ENCODE results near the gene MYO3B. TPM values are rescaled to one million over a fixed set of nuclear protein-coding genes. Genes with fewer than 3 reads are reported as not detected.
"Not testable (repeated sequence)": the region's sequence is repeated elsewhere in the genome, so short reads cannot be mapped to it uniquely, and the experiment has no call there.

MYO3B gene
- total RNA-seq, 1 experiment from 2014 or later = not detected

DNA sequence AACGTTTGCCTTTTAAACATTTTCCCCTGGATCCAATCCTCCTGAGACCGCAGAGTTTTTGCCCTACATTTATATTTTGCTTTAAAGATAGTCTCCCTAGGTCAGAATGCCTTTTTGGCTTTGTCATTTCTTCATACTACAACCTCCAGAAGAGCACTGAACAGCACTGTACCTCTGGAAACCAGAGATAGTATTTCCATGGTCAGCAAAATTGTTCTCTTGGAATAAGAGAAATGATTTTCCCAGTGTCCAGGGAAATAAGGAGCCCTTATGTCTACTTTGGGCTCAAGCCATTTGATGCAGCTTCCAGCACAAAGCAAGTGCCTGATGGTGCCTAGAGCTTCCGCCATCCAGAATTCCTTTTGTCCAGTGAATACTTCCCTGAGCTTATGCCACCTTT, 461.7 kb downstream of the MYO3B start:
- DNase-seq (ENCODE audit: low read depth) = no peak

DNA sequence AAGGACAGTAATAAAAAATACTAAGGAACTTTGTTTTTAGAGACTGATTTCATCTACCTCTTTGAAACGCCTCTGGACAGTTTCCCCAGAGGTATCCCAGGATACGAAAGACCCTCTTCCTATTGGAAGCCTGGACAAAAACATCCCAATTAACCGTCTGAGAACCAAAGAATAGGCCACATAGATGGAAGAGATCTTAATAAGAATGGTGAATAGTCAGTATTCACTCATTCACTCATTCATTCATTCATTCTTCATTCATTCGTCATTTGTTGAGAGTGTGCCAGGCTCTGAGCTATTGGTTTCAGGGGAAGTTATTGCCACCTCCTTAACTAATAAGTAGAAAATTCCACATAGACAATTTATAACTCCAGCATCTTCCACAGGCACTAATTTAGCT, 464.0 kb downstream of the MYO3B start:
- no peak for DNase-seq (ENCODE audit: low read depth)

DNA sequence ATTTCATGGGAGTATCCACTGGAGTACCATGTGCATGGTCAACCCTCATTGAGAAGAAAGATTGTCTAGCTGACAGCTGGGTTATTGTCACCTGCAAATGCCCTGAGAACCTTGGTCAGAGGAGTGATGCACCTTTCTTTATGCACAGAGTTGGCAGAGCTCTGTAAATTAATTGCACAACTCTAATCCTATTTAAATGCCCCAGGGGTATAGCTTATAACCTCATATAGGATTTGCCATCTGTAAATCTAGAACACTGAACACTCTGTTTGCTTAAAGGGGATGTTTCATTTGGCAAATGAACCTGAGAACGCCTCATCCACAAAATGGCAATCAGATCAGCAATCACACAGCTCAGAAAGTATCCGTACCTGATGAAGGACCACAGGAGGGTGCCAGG, 465.4 kb downstream of the MYO3B start:
- no peak for DNase-seq (ENCODE audit: low read depth)

DNA sequence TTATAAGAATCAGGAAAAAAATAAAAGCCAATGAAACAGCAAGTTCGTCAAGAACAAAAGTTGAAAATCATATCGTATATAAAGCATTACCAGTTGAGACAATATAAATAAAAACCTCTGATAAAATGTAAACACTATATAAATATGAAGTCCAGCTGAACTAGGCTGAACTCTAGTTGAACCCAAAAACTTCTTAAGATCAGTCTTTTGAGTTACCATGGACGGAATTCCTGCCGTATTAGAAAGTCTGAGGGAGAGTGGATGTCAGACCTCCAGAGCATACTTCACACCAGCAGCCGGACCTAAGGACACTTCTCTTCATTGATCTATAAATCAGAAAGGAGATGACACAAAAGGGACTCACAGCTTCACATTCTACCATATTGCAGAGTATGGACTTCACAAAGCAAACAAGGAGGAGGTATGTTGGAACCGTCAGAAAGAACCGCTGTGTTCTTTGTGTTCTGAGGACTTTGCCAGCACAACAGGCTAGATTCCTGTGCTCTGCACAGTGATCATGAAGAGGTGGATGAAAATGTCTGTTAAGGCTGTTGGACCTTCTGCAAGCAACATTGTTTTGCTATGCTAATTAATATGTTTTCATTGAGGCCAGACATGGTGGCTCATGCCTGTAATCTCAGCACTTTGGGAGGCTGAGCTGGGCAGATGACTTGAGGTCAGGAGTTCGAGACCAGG, 469.9 kb downstream of the MYO3B start:
- no peak for DNase-seq (ENCODE audit: low read depth)

DNA sequence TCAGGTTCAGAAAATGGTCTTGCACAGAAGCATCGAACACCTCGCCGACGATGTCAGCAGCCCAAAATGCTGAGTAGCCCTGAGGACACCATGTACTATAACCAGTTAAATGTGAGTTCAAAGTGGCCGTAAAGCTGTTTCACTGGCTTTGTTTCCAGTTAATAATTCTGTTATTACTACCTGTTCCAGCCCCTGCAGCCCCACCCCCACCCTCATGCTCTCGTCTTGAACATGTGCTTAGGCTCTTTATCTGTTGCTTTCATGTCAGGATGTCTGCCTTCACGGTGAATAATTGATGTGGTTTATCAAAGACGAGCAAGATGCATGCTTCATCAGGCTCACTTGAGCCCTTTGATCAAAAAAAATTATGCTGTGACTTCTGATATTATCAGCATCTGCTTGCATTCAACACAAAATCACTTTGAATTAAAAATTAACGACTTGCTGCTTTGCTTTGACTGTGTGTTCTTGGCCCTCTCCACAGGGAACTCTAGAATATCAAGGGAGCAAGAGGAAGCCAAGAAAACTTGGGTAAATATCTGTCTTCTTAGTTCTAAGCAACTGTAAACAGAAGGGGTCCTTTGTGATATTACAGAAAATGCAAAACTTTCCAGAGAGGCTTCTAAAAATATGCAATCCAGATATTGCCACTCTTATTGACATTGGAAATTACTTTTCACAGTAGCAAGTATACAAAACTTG, 473.8 kb downstream of the MYO3B start:
- no peak for DNase-seq (ENCODE audit: low read depth)

DNA sequence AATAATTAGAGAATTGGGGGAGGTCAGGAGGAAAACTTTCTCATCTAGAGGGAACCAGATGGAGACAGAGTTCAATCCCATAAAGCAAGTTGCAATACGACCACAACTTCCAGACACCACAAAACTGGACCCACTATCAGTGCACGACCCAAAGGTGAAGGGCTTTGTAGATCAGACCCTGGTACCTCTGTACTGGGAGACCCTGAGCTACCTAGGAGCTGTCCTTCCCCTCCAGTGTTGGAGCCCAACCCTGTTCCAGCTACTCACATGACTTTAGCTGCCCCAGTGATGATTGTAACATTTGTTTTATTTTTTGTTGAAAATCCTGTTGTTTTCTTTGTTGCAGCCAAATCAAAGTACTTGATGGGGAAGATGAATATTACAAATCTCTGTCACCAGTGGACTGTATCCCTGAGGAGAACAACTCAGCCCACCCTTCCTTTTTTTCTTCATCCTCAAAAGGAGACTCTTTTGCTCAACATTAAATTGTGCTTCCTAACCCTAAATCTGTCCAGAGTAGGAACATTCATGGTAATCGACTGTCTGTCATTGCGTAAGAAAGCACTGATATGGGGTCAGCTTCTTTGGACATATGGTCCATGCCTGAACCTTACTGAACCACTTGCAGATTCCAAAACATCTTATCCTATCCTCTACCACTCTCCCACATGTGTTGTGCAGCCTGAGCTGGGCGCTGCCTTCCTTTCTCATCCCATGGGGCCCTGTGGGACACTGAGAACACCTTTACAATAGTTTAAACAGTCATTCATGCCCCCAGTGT, 474.9 kb downstream of the MYO3B start:
- DNase-seq (ENCODE audit: low read depth) = no peak

DNA sequence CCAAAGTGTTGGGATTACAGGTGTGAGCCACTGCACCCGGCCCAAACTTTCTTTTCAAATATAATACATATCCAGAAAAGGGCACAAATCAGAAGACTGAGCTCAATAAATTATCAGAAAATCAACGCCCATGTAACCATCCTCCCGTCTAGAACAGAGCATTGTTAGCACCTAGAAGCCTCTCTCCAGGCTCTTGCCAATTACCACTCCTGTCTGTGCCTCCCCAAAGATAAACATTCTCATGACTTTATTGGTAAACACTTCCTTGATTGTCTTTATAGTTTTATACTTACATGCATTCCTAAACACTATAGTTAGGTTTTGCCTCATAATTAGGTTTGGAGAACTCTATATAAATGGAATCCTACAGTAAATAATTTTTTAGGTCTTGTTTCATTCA, 478.7 kb downstream of the MYO3B start:
- no peak for DNase-seq (ENCODE audit: low read depth)

DNA sequence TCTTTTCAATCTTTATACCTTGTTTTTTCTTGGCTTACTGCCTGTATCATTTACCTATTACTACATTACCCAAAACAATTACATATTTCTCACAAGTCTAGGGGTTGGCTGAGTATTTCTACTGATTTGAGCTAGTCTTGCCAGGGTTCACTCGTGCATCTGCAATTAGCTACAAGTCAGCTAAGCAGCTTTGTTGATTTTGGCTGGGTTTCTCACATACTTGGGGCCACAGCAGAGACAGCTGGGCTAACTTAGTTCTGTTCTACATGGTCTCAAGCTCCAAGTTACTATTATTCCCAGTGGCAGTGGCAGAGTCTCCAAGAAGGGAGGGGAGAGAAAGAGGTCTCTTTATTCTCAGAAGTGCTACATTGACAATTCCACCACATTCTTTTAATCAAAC, 482.5 kb downstream of the MYO3B start:
- DNase-seq (ENCODE audit: low read depth) = no peak

DNA sequence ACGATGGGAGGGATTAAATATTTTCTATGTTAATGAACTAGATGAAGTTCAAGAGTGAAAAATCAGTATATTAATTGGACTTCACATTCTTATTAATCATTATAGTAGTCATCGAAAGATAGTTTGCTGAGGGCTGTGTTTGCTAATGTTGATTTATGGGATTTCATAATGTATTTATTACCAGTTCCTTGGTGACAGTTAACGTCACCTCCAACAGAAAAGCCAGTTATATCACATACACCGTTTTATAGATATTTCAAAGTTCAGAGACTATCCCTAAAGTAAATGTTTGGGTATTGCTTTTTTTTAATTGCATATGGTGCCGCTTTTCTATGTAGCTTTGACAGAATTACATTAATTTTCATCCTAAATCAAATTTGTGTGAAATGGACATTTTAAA, 487.8 kb downstream of the MYO3B start:
- no peak for DNase-seq (ENCODE audit: low read depth)

DNA sequence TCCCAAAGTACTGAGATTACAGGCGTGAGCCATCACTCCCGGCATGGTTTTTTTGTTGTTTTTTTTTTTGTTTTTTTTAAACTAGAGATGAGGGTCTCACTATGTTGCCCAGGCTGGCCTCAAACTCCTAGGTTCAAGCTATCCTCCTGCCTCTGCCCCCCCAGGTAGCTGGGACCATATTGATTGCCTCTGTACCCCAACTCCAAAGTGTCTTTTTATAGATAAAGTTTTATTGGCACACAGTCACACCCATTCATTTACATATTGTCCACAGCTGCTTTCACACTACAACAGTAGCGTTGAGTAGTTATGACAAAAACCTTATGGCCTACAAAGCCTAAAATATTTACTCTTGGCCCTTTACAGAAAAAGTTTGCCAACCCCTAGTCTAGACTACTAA, 492.0 kb downstream of the MYO3B start:
- DNase-seq (ENCODE audit: low read depth) = no peak

DNA sequence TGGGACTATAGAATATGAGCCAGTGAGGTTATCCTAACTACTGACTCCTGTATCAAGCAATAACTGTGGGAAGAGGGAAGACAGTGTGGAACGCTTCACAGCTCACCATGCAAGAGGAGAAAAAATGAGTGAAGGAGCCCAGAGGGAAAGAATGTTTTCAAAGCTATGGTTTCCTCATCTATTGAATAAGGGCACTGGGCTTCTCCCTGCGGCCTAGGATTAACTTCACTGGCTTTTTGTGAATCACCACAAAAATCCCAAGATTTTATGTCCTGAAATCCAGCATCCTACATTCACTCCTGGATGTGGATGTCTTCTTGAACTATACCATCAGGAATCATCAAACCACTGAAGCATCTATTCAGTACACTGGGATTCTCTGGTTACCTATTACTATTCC, 492.7 kb downstream of the MYO3B start:
- no peak for DNase-seq (ENCODE audit: low read depth)

DNA sequence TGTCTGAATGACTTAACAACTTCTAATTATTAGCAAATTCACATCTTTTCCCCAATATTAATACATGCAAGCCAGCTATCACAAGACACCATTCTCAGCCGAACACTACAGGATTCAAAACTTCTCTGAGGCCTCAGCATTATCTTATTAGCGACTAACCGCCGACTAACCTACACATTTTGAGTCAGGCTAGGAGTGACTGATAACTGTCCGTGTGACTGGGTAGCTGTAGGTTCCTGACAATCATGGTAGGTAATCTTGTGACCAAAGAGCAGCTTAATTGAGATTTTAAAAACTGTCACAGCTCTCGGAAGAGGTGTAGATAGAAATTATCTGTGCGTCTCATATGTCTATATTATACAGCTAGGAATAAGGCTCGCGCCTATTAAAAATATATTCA, 493.1 kb downstream of the MYO3B start:
- DNase-seq (ENCODE audit: low read depth) = no peak

DNA sequence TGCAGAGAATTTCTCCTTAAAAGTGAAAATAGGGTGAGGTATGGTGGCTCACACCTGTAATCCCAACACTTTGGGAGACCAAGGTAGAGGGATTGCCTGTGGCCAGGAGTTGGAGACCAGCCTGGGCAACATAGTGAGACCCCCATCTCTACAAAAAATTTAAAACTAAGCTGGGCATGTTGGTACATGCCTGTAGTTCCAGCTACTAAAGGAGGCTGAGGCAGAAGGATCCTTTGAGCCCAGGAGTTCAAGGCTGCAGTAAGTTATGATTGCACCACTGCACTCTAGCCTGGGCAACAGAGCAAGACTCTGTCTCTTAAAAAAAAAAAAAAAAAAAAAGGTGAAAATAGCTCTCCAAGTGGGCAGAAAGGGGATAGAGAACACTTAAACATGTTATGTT, 496.3 kb downstream of the MYO3B start:
- not testable (repeated sequence) for DNase-seq (ENCODE audit: low read depth)

DNA sequence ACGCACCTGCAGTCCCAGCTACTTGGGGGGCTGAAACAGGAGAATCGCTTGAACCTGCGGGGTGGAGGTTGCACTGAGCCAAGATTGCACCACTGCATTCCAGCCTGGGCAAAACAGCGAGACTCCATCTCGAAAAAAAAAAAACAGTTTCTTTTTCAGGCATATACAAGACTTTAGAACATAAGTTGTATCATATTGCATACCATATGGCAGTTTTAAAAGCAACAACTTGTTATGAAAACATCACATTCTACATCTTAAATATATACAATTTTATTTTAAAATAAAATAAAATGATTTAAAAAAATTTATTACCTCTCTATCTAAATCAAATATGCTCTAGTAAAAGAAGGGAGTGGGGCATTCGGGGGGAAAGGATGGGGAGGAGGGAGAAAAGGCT, 497.8 kb downstream of the MYO3B start:
- DNase-seq (ENCODE audit: low read depth) = no peak

DNA sequence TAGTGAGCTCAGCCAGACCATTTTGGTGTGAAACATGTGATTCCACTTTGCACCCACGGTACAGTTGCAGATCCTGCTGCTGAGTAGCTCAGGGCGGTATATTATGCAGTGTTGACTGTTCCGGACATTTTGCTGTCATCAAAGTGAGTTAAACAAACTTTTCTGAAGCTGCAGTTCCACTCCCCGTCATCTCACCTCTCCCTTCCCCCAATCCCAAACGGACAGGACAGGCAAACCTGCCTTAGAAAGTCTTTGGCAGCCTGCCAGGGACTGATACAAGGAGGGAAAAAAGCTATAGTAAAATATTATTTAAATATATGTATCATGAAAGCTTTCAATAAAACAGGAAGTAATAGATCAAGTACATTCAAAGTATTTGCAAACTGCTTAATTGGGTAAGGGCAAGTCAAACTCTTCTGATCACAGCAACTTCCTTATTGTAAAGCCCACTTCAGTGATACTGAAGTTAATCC, 501.7 kb downstream of the MYO3B start:
- DNase-seq (ENCODE audit: low read depth) = no peak

DNA sequence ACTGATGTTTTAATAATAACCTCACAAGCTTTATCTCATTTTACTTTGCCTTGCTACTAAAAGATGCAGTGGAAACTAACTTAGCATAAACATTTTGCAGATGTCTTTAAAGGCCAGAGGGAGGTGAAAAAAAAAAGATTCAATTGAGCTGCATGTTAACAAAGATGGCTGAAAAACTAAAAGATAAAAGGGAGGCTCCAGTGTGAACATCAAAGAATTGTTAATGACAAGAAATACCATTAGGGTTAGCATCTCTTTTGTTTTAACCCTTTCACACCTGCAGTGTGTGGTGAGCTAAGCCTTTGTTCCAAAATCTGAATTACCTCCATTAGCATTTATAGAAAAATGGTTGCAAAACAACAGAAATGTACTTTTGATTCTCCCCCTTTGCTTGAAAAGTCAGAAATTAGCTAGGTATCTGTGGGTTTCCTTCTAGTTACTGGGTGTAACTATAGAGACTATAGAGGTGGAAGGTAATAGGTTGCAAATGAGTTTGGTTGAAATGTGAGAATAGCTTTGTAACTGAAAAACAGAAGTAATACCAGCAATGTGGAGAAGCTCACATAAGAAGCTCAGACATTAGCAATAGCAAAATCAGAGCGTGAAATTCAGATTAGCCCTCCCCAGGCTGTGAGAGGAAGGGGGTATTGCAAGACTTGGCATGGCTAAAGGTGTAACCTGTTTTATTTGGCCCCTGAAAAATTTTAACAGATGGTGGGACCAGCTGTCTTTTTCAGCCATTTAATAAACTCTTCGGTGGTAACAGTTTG, 502.4 kb downstream of the MYO3B start:
- DNase-seq (ENCODE audit: low read depth) = no peak

DNA sequence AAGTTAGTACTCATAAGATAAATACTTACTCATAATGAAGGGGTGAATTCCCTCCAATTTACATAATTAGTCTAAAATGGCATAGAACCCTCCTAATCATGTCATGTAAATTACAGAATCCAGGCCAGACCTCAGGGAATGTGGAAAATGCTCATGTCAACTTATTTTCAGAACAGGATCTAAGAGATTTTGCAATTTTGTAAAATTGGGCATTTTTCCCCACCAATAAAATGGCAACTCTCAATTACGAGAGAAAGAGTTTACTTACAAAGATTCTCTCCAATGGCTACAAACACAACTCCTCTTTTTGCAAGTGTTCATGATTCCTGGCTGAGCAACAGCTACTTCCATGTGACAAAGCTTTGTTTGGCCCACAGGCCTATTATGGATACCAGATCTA, 503.4 kb downstream of the MYO3B start:
- DNase-seq (ENCODE audit: low read depth) = no peak

DNA sequence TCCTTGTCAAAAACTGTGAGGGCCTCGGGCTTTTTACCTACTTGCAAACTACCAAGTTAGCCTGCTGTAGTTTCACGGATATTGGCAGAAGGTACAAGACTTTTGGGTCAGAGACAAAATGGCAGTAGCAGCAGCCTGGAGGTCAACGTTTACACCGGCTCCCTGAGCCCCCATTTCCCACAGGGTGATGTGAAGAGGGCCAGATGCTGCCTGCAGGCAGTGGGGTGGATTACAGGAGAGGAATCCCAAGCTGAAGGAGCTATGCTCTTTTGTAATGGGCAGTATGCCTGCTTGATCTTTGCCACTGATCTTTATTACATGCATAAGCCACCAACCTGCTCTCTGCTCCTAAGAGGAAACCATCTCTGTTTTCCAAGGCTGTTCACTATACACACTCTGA, 507.6 kb downstream of the MYO3B start:
- no peak for DNase-seq (ENCODE audit: low read depth)

DNA sequence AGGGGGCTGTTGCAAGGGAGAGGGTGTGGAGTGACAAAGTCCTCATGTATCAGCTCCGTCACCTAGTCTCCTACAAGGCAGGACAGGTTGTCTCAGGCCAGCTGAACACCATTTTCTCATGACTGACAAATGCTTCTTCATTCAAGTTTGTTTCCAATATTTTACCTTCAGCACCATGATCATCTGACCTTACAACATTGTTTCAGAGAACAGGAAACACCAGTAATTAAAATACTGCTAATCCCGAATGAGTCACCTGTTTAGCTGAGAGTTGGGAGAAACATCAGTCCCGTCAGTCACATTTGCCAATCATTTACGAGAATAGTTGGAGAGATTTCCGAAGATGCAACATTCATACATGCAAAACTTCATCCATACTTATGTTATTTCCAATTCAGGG, 511.5 kb downstream of the MYO3B start:
- no peak for DNase-seq (ENCODE audit: low read depth)

DNA sequence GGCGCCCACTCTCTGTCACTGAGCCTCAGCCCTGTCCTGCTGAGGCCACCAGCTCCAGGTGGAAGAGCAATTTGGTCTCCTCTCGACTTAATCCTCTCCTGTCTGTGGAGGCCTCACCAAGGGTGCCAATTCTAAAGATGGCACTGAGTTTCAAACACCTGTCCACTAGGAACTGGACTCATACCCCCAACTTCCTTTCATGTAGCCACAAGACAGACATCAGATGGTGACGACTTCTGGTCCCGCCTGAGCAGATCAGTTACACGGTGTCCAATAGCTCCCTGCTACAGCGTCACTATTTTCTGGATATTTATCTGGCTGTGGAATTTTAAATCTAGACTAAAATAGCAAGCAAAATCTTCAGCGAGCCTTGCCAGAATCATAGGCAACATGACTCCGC, 512.7 kb downstream of the MYO3B start:
- DNase-seq (ENCODE audit: low read depth) = no peak

DNA sequence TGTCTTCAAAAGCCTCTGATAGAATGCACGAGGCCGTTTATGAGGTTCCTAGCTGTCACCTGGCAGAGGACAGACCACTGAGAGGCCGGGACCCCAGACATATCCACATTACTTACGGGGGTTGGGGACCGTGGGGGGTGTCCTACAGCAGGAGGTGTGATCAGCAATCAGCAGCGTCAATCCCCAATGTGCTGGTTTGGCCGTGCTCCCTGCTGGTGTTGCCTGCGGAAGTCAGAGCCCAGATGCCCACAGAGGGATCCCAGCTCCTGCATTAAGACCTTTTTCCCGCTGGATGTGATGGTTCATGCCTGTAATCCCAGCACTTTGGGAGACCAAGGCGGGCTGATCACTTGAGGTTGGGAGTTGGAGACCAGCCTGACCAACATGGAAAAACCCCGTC, 516.4 kb downstream of the MYO3B start:
- DNase-seq (ENCODE audit: low read depth) = no peak

All from M059J (cell line).